ENCODE measurements around the gene SNRPD3.

DNA sequence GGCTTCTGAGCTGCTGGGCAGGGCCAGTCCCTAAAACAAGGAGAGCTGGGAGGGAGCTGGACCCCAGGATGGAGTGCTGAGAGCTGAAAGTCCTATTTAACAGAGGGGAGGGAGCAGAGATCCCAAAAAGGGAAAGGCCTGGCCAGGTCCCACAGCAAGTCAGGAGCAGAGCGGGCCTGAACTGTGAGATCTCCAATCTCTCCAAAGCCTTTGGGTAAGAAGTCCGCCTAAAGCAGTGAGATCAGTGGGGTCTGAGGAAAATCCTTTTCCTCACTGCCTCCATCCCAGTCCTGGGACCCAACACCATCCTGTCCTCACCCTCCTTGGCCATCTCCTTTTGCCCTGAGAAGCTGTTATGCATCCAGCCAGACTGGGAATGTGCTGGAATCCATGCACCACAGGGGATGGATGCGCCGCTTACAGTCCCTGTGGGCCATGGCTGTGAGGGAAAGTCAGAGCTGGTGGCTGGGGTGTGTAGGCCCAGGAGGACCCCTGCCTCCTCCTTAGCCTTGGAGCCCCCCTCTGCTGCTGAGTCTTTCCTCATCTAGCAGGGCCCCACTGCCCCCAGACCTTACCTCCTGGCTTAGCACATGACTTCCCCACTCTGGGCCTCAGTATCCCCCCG is 28.5 kb downstream of the SNRPD3 start:
- TF ChIP-seq, protein P1, sequence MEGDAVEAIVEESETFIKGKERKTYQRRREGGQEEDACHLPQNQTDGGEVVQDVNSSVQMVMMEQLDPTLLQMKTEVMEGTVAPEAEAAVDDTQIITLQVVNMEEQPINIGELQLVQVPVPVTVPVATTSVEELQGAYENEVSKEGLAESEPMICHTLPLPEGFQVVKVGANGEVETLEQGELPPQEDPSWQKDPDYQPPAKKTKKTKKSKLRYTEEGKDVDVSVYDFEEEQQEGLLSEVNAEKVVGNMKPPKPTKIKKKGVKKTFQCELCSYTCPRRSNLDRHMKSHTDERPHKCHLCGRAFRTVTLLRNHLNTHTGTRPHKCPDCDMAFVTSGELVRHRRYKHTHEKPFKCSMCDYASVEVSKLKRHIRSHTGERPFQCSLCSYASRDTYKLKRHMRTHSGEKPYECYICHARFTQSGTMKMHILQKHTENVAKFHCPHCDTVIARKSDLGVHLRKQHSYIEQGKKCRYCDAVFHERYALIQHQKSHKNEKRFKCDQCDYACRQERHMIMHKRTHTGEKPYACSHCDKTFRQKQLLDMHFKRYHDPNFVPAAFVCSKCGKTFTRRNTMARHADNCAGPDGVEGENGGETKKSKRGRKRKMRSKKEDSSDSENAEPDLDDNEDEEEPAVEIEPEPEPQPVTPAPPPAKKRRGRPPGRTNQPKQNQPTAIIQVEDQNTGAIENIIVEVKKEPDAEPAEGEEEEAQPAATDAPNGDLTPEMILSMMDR (IDR thresholded peaks at IDR 0.05), result no peak
- TF ChIP-seq POLR2A (IDR thresholded peaks at IDR 0.05), result no peak
- TF ChIP-seq EP300 (IDR thresholded peaks at IDR 0.05), result no peak
